Measurements from ENCODE around the gene NECTIN3. TPM values are rescaled to one million over a fixed set of nuclear protein-coding genes. Genes with fewer than 3 reads are reported as not detected.

NECTIN3 gene
- total RNA-seq, 2 experiments from 2014 or later: 7.8 to 8.5 TPM

DNA sequence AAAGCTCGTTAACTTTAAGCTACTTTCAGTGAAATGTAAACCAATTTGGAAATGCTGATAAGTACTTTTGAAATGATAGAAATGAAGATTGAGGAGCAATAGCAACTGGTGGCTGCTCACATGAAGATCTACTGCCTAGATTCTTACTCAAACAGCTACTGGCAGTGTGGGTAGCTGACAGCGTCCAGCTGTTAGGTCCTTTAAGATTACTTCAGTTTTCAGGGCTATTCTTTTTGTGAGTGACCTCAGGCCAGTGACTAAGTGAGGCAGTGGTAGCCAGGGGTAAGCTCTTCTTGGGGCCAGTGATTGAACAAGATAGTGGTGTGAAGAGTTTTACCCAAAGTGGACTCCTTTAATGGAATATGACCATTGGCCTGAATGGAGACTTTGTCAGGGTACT is 41.3 kb downstream of the NECTIN3 start:
- Histone ChIP-seq H3K4me3 (ENCODE audit: low read length) (no peak overlapping the region), H3K27ac (ENCODE audit: low read depth in 1 of 2, low read length in 2 of 2) (no peak overlapping the region), H3K36me3 (ENCODE audit: insufficient read depth, low read length) (no peaks in the 10 kb centered on the region), H3K27me3 (ENCODE audit: control insufficient read depth in 1 of 2, insufficient read depth in 2 of 2, low read length in 2 of 2) (no peaks in the 10 kb centered on the region), H3K4me1 (ENCODE audit: insufficient read depth, low read length) (no peaks in the 10 kb centered on the region), H3K9me3 (ENCODE audit: control insufficient read depth in 1 of 2, insufficient read depth in 1 of 2, low read length in 2 of 2) (no peaks in the 10 kb centered on the region)
- H3K9me3 Mint-ChIP-seq: no peaks in the 10 kb centered on the region
- no peaks in the 10 kb centered on the region for H3K27me3 Mint-ChIP-seq
- POLR2A ChIA-PET: no interaction called here
- intact Hi-C loops (cut with DNase I, micrococcal nuclease): no loop called here
- H3K4me1 Mint-ChIP-seq (ENCODE audit: low read depth): no peaks in the 10 kb centered on the region
- DNase-seq: no peak
- no peak overlapping the region for H3K27ac Mint-ChIP-seq
- no peak overlapping the region for H3K4me3 Mint-ChIP-seq
- CTCF ChIA-PET: no interaction called here
- no peak for ATAC-seq (ENCODE audit: poor library complexity)
- TF ChIP-seq, protein P1, sequence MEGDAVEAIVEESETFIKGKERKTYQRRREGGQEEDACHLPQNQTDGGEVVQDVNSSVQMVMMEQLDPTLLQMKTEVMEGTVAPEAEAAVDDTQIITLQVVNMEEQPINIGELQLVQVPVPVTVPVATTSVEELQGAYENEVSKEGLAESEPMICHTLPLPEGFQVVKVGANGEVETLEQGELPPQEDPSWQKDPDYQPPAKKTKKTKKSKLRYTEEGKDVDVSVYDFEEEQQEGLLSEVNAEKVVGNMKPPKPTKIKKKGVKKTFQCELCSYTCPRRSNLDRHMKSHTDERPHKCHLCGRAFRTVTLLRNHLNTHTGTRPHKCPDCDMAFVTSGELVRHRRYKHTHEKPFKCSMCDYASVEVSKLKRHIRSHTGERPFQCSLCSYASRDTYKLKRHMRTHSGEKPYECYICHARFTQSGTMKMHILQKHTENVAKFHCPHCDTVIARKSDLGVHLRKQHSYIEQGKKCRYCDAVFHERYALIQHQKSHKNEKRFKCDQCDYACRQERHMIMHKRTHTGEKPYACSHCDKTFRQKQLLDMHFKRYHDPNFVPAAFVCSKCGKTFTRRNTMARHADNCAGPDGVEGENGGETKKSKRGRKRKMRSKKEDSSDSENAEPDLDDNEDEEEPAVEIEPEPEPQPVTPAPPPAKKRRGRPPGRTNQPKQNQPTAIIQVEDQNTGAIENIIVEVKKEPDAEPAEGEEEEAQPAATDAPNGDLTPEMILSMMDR (IDR thresholded peaks at IDR 0.05): no peak
- H3K36me3 Mint-ChIP-seq (ENCODE audit: low read depth): no peaks in the 10 kb centered on the region

DNA sequence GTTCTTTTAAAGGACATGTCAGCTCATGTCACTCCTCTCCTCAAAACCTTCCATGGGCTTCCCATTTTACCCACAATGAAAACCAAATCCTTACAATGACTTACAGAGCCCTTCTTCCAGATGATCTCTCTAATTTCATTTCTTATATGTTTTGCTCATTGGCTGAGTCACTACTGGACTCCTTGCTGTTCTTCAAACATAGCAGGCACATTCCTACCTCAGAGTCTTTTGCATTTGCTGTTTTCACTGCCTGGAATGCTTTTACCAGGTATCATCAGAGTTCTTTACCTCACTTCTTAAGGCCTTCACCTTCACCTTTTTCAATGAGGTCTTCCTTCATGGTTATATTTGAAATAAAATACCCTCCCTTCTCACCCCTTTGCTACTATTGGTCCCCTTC is 57.3 kb downstream of the NECTIN3 start:
- no peaks in the 10 kb centered on the region for H3K9me3 Mint-ChIP-seq
- no peak for ATAC-seq (ENCODE audit: poor library complexity)
- no peak for DNase-seq
- POLR2A ChIA-PET: no interaction called here
- Histone ChIP-seq H3K36me3 (ENCODE audit: insufficient read depth, low read length) (no peaks in the 10 kb centered on the region), H3K27ac (ENCODE audit: low read depth in 1 of 2, low read length in 2 of 2) (no peak overlapping the region), H3K9me3 (ENCODE audit: control insufficient read depth in 1 of 2, insufficient read depth in 1 of 2, low read length in 2 of 2) (no peaks in the 10 kb centered on the region), H3K27me3 (ENCODE audit: control insufficient read depth in 1 of 2, insufficient read depth in 2 of 2, low read length in 2 of 2) (no peaks in the 10 kb centered on the region), H3K4me3 (ENCODE audit: low read length) (no peak overlapping the region), H3K4me1 (ENCODE audit: insufficient read depth, low read length) (no peaks in the 10 kb centered on the region)
- H3K27ac Mint-ChIP-seq: no peak overlapping the region
- CTCF ChIA-PET: no interaction called here
- TF ChIP-seq, protein P1 (IDR thresholded peaks at IDR 0.05): no peak
- no peaks in the 10 kb centered on the region for H3K4me1 Mint-ChIP-seq (ENCODE audit: low read depth)
- no peaks in the 10 kb centered on the region for H3K27me3 Mint-ChIP-seq
- H3K4me3 Mint-ChIP-seq: no peak overlapping the region
- intact Hi-C loops (cut with DNase I, micrococcal nuclease): no loop called here
- H3K36me3 Mint-ChIP-seq (ENCODE audit: low read depth): no peaks in the 10 kb centered on the region

GRCh38 chr3:111130827-111131226 is 59.2 kb downstream of the NECTIN3 start:
- Histone ChIP-seq H3K9me3 (ENCODE audit: control insufficient read depth in 1 of 2, insufficient read depth in 1 of 2, low read length in 2 of 2) (no peaks in the 10 kb centered on the region), H3K4me3 (ENCODE audit: low read length) (no peak overlapping the region), H3K4me1 (ENCODE audit: insufficient read depth, low read length) (no peaks in the 10 kb centered on the region), H3K27me3 (ENCODE audit: control insufficient read depth in 1 of 2, insufficient read depth in 2 of 2, low read length in 2 of 2) (no peaks in the 10 kb centered on the region), H3K27ac (ENCODE audit: low read depth in 1 of 2, low read length in 2 of 2) (no peak overlapping the region), H3K36me3 (ENCODE audit: insufficient read depth, low read length) (no peaks in the 10 kb centered on the region)
- Mint-ChIP-seq H3K9me3 (no peaks in the 10 kb centered on the region), H3K36me3 (ENCODE audit: low read depth) (no peaks in the 10 kb centered on the region), H3K27ac (no peak overlapping the region), H3K4me1 (ENCODE audit: low read depth) (no peaks in the 10 kb centered on the region), H3K27me3 (no peaks in the 10 kb centered on the region), H3K4me3 (no peak overlapping the region)
- no peak for ATAC-seq (ENCODE audit: poor library complexity)
- ChIA-PET CTCF (no interaction called here), POLR2A (no interaction called here)
- intact Hi-C loops (cut with DNase I, micrococcal nuclease): no loop called here
- no peak for DNase-seq
- TF ChIP-seq, protein P1 (IDR thresholded peaks at IDR 0.05): no peak

All from CD4-positive, alpha-beta T cell (primary cell).